Fibroblast of skin of back (primary cell): Measurements from ENCODE around the gene CRBN.

Experiments
- DNase-seq: peaks from one replicate; pipeline ENCODE4 v3.0.0-alpha.2; 2013

CRBN gene

DNA sequence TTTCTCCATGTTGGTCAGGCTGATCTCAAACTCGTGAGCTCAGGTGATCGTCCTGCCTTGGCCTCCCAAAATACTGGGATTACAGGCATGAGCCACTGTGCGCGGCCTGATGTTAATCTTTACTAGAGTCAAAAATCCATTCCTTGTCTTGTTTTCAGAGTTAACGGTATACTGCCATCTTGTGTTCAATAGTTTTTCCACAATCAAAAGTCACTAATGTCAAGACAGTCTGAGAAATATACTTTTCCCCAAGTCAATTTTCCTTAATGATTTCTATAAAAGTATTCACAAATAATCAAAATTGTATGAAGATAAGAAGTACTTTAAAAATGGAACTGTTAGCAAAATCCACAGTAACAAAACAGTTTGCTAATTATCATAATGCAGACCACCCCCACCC, 8.5 kb downstream of the CRBN start:
- DNase-seq: peak; percentile 25

DNA sequence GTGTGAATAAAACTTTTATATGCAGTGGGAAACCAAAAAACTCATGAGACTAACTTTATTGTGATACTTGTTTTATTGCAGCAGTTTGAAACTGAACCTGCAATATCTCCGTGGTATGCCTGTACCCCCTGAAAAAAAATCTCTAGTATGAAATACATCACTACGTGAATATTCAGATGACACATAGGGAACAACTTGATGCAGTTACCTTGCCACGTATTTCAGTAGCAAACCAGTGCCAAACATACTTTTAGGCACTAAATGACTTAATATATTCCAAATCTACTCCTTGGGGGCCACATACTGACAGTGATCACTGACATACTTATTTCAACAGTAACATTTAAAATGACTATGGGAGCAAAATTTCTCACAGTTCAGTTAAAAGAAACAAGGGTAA, 13.8 kb downstream of the CRBN start:
- DNase-seq: no peak

DNA sequence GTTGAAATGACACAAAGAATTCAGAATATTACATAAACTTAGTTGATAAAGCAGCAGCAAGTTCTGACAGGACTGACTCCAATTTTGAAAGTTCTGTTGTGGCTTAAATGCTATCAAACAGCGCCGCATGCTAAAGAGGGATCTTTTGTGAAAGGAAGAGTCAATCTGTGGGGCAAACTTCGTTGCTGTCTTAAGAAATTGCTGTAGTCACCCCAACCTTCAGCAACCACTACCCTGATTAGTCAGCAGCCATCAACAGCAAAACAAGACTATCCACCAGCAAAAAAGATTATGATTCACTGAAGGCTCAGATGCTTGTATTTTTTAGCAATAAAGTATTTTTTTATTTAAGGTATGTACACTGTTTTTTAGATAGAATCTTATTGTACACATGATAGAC, 14.2 kb downstream of the CRBN start:
- DNase-seq: no peak

DNA sequence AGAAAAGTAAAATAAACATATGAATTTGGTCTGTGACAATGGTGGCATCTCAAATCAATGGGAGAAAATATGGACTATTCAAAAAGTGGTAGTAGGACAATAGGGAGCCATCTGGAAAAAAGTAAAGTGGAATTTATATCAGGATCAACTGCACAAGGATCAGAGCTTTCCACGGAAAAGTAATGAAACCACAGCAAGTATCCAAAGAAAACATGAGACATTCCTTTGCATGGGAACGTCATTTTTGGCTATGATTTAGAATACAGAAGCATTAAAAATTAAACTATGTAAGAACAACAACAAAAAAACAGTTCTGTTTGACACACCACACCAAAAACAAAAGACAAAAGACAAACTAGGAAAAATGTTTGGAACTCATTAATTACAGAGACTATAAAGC, 18.7 kb downstream of the CRBN start:
- DNase-seq: peak; percentile 31

DNA sequence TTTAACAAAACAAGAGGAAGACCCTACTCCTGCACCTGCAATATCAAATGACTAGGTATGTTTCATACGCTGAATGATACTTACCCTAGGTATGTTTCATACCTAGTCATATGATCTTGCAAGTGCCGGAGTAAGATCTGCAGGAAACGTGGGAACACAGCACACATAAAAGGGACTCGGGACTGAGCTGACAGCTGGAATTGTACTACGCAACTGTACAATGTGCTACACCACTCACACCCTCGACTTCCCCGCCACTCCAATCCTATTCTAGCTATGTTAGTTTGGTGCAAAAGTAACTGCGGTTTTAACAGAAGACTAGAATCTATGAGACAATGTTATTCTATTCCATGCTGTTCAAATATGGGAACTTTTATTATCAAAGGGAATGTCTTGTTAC, 22.0 kb downstream of the CRBN start:
- no peak for DNase-seq

DNA sequence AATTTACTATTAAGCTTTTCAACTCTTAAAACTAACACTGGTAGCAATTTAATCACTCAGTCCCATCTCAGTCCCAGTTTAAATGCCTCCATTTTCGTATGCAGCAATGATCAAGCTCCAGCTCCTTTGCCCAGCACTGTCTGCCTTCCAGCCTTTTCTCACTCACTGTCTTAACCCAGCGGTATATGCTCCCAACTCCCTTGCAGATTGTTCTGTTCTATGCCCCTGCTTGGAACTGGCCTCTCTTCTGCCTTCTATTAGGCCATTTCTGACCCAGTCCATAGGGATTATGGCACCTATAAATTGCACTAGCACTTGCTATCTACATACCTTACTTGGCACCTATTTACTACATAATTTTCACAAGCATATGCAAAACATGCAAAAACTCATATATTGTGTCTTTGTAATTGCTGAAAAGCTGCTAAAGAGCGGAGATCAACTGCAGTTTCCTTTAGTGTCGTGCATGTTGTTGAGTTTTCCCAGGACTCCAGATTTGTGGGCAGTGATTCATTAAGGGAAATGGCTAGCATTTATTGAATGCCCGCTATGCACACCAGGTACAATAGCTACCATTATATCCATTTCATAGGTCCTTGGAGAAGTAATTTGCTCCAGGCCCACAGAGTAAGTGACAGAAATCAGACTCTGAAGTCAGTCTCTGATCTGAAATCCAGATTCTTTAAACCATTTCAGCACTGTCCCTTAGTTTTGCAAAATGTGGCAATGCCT, 24.4 kb downstream of the CRBN start:
- DNase-seq: no peak

DNA sequence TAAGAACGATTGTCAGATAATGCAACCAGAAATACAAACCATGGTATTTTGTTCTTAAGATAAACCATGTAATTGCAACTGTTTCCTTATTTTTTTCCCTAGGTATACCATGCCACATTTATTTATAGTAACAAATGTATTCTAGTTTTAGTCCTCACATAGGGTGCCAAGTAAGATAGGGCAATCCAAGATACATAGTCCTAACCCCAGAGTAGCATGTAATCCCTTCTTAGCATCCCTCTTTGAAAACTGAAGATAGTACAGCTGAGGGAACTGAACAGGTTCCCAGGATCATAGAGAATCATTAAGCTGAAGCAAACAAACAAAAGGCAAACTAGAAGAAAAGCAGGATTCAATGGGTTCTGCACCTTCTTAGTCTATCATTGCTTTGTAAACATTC, 28.0 kb downstream of the CRBN start:
- DNase-seq: no peak

DNA sequence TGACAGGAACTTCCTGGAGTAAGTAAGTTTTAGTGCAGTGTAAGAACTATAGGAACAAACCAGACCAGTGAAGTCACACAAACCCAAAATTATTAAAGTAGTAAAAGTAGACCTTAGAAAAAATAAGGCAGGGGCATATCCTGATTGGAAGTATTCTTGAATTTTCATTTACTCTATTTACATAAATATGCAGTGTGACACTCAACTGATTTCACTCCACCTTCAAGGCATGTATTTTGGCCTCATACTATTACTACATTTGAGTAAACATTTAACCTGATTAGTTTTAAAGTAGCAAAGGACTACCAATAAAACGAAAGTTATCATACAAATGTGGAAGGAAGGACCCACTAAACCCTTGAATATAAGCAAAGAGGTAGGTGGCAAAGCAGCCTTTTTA, 29.9 kb downstream of the CRBN start:
- no peak for DNase-seq

DNA sequence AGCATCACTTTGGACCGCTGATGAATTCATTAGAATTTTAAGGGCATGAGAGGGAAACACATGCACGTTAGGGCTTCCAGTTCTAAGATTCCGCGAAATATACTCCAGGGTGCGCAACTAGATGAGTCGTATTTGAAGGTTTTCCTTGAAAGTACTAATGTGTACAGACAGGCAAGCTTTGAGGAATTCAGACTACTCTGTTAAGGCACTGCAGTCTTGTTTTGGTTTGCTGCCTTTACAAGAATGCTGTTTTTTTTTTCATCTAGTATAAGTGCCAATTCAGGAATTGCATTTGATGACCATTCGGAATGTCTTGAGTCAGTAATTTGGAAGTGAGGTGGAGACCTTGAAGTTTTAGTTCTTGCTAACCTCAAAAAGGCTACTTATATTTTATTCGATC, 33.7 kb downstream of the CRBN start:
- DNase-seq: peak; percentile 16

DNA sequence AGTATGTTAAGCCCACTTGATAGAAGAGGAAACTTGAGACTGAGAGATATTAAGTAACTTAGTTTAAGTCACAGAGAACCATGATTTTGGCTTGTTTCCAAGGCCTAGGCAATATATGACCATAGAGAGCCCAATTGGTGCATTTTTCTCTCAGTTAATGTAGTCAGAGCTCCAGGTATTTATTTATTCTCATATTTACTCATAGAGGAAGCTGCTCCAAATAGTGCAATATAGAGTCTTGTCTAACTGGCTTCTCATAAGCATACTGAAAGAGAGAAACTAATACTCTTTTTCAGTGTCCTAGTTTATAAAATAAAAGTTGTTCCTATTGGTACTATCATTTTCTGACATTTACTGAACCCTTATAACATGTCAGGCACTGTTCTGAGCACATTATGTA, 37.6 kb downstream of the CRBN start:
- DNase-seq: no peak

DNA sequence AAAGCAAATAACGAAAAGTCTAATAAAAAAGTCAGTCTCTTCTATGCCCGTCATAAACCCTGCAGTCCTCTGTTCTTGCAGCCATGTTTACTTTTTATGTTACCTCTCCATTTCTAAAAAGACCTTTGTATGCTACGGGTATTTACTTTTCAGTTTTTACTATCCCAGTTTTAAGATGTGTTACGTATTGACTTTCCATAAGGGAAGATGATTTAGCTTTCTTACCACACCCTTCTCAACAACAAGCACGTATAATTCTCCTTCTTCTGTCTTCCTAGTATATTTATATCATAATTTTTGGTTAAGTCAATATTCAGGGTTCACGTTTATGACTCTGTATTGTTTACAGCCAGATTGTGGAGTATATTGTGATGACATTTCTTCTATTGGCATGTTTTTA, 42.0 kb downstream of the CRBN start:
- DNase-seq: no peak

DNA sequence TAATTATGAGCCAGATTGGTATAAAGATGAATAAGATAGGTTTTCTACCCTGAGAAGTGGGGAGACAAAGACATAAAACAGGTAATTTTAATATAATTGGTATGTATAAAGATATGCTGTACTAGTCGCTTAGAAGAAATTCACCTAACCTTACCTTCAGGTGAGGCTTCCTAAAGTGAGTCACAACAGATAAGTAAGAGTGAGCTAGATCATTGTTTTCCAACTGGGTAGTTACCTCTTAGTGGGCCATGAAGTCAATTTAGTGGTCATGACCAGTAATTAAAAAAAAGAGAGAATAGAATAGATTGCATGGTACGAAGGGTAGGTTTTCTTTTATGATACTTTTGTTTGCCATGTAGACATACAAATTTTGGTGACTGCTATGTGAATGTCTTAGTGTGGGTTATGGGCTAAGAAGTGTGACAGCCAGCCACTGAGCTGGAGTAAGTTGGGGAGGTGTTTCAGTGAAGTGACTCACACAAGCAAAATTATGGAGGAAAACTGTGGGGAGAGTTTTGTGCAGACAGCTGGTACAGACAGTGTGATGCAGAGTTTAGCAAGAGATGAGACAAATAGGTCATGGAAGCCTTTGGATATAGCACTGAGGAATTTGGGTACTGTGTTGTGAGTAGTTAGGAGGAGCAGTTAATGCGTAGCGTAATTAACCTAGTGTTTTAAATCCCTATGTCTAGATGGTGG, 44.6 kb downstream of the CRBN start:
- no peak for DNase-seq

DNA sequence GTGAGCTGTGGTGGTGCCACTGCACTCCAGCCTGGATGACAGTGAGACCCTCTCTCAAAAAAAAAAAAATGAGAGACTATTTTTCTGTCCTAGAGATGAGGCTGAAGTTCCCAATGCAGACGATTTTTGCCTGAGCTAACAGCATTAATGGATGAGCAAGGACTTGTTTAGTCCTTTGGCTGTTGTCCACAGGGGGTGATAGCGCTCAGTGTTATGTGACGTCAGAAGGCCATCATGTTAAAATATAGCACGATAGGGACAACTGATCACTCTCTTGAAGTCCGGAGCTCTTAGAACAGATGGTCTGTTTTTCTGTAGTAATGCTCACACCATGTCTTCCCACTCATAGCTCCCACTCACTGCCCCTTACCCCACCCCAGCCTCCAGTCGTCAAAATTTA, 46.0 kb downstream of the CRBN start:
- DNase-seq: no peak

DNA sequence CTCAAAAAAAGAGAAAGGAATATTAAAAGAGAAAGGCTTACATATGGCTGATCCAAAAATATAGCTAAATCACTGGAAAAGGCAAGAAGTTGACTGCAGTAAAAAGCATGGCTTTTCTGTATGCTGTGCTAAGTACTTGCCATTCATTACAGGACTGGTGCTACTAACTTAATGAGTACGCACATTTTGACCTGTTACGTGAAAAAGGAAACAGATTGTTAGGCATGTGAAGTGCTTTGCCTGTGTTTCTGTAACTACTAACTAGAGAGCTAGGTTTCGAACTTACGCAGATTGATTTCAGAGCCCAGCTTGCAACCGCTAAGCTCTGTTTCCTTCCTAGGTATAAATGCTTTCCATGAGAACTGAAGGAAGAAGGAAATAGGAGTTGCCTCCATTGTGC, 49.9 kb downstream of the CRBN start:
- no peak for DNase-seq

DNA sequence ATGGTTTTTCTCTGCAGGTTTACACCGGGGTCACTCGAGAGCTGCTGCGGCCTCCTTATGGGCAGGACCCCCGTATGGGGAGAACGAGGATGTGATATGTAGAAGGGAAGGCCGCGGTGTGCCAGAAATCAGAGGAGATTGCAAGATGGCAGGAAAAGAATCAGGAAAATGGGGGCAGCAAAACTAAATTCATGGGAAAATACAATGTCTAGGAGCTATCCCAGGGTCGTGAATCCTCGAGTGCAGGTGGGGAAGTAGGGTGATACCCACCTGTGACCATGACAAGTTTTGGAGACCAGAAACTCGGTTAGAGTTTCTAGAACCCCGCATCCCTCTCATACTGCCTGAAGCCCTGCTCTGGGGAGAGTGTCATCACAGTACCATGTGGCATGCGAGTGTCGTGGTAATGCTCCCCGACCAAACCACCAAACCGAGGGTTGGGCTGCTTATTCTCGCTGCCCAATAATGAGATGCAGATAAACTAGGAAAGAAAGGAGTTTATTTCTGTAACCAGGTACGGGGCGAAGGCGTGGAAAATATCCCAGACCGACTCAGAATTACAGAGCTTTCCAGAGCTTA, 52.0 kb downstream of the CRBN start:
- peak; percentile 20 for DNase-seq

DNA sequence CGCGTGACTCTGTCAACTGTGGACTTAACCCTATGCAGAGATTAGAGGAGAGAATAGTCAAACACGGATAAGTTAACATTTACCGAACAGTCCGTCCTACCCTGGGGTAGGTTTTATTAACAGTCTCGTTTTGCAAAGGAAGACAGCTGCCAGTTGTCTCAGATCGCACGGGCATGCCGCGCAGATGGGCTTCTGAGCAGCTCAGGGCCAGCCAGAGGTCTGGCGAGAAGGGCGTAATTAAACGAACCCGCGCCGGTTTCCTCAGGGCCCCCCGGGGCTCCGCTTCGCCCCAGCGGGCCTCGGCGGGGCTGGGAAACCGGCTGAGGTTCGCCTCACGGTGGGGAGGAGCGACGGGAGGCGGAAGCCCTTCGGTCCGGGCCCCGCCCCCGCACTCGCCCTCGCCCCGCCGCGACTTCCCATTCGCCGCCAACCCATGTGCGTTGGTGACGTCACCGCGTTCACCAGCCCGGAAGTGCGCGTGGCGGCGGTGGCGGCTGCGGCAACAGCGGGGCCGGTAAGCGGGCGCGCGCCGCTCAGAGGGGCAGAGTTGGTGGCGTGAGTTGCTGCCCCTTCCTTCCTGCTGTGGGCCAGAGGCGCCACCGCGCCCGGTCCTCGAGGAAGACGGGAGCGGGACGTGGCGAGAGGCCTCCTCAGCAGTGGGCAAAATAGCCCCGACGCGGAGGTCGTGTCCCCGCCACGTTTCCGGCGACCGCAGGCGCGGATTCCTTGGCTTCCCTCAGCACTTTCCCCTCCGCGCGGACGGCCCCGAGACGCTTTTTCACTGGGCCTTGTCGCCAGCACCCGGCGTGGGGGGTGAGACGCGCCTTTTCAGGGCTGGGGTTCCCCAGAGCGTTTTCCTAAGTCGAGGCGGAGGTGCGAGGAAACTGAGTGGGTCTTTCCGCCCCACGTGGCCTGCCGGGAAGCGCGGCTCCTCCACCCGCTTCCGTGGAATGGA, 52.7 kb downstream of the CRBN start, which contains the start of gene TRNT1:
Gene TRNT1, plus strand, starts transcription at position 464 of the 955 bp plus-strand sequence. CDS start 2,101 bp downstream, outside the sequence.
- DNase-seq: peak; percentile 94

DNA sequence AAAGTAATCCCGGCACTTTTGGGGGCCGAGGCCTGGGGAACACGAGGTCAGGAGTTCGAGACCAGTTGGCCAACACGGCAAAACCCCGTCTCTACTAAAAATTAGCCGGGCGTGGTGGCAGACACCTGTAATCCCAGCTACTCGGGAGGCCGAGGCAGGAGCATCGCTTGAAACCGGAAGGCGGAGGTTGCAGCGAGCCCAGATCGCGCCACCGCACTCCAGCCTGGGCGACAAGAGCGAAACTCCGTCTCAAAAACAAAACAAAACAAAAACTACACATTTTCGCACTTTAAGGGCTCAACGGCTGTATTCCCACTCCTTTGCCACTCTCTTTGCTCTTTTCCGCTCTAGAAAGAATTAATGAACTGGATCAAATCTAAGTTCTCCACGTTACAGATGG, 53.5 kb downstream of the CRBN start:
- no peak for DNase-seq

DNA sequence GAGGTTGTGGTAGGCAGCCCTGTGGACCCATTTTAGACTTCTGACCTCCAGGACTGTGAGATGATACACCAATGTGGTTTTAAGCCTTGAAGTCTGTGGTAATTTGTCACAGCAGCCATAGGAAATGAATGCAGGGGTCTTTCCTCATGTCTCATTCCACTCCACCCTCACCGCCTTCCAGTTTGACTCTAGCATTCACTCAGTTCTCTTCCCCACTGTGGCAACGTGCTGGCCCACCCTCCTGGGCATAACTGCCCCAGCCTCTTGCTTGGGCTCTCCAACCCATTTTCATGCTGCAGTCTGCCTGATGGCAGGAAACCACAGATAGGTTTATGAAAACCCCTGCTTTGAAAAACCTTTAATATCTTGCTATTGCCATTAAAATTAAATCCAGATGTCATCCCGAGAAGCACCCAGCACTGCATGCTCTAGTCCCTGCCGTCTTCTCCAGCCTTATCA, 60.1 kb downstream of the CRBN start:
- DNase-seq: peak; percentile 18

DNA sequence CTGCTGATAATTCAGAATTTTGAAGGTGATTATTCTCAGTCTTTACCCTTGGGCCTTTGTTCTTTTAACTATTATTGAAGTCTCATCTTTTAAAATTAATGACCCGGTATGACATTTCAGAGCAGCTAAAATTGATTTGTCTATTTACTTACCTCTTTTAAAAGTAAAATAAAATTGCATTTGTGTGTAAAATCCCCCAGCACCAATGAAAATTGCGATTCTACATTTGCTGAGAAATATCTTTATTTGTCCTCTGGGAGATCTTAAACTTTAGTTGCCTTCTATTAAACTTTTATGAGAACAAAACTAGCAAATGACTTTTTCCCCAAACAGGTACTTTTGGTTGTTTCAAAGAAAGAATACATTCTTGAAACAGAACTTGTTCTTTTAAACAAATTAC, 61.8 kb downstream of the CRBN start:
- DNase-seq: no peak

DNA sequence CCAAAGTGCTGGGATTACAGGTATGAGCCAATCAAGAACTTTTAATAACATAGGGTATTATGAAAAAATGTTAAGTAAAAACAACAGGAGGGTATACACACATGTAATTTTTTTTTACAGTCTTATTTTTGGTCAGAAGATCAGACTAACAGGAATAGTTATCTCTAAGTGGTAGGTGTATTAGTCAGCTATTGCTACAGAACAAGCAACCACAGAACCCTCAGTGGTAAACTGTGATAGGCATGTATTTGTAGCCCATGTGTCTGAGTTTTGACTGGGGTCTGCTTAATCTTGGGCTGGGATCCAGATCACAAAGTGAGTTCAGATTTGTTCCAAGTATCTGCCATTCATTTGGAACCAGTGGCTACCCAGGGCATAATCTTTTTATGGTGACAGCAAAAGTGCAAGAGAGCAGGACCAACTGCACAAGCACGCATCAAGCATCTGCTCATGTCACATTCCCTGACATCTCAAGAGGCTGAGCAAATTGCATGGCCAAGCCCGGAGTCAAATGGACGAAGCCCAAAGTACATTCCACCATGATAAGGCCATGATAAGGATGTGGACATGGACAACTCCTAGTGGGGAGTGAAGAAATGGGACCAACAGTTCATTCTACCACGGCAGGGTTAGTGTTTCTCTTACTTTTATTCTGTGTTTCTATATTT, 66.3 kb downstream of the CRBN start:
- DNase-seq: no peak

DNA sequence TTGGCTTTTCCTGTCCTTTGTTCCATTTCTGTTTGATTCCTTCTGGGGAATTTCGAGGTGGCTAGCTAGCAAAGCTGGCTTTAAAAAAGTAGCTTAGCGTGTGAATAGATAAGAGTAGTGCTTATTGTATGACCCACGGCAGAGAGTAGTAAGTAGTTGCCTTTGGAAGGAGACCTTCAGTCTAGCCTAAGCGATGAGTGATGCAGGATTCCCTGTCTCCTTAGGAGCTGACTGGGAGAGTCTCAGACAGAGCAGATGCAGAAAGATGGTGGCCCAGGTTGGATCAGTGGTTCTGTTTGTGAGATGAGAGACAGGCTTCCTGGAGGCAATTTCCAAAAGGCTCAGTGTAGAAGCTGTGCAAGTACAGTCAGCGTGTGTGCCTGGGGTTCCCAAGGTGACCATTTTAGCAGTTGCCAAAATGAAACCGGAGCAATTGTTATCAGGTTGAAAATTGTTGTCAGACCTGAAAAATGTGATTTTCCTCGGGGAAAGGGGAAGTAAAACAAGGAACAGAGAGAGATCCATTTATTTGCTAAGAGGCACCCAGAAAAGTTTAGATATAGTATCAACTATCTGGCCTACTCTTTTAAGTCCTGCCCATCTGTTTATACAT, 68.6 kb downstream of the CRBN start:
- no peak for DNase-seq

DNA sequence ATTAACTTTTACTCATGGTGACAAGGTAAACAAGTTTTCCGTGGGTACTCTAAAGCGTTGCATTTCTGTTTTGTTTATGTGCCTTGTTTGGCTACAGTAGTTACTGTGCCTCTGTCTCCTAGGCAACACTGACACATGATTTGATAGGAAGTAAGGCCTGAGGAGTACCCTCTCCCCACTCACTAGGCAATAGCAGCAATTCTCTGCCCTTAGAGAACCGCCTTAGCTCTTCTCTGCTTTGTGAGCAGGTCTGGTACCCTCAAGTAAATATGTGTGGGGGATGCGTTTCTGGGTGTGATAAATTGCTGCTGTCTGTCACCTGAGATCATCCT, 69.2 kb downstream of the CRBN start, which contains the start of gene IL5RA:
Gene IL5RA, minus strand, starts transcription at position 76 of the 332 bp plus-strand sequence. CDS start 5,390 bp downstream, outside the sequence.
- no peak for DNase-seq
